Gastrocnemius medialis (tissue), 4 donors: ENCODE results near the gene BMP8A.

Source experiments
- CTCF ChIP-seq, 5 experiments: fragments of 450-650 bp in 3 of 5; fragments of 200-600 bp in 2 of 5; sonication (generic) in 2 of 5; IDR thresholded peaks in 4 of 5; conservative IDR thresholded peaks in 1 of 5; 1 replicate in 4 of 5; 2 replicates in 1 of 5; pipeline ENCODE4 v1.5.1; 2016 to 2019; ENCODE audit warnings: antibody characterized with exemption in 5 of 5, mild to moderate bottlenecking in 3 of 5, moderate library complexity in 3 of 5
- POLR2A ChIP-seq, 2 donors: fragments of 450-650 bp; IDR thresholded peaks; one replicate each; pipeline ENCODE4 v1.6.1; 2017; ENCODE audit warnings: antibody characterized with exemption in 2 of 2, mild to moderate bottlenecking in 2 of 2, moderate library complexity in 2 of 2

DNA sequence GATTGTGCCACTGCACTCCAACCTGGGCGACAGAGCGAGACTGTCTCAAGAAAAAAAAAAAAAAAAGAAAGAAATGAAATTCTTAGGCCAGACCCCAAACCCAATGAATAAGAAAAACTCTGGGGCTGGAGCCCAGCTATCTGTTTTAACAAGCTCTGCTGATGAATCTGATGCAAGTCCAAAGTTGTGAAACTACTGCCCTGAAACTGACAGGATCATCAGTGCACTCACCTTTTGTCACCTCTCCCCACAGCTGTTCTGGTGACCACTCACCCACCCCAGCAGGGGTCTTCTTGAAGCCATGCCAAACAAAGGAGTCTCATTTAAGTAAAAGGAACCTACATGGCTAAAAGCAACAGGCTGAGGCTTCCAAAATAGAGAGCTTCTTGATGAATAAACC lies 76.8 kb downstream of the BMP8A start:
- TF ChIP-seq CTCF (IDR thresholded peaks at IDR 0.05 in 4 of 5, conservative IDR thresholded peaks at IDR 0.05 in 1 of 5) (no peak), POLR2A (IDR thresholded peaks at IDR 0.05) (no peak)
